Measurements from ENCODE around the gene TMEM271.

Gene TMEM271

GRCh38 chr4:531721-532565 lies 44.2 kb downstream of the TMEM271 start:
- DNase-seq, result no peak

- DNase-seq, result no peak
Measured at GRCh38 chr4:531076-531475, 45.0 kb downstream of the TMEM271 start.

GRCh38 chr4:530017-530781 lies 45.9 kb downstream of the TMEM271 start:
- no peak for DNase-seq

- no peak for DNase-seq
Measured at GRCh38 chr4:529563-529962, 46.5 kb downstream of the TMEM271 start.

GRCh38 chr4:528835-529234 lies 47.3 kb downstream of the TMEM271 start:
- no peak for DNase-seq

GRCh38 chr4:528296-528695 lies 47.8 kb downstream of the TMEM271 start:
- no peak for DNase-seq

GRCh38 chr4:526971-527460 lies 49.1 kb downstream of the TMEM271 start:
- no peak for DNase-seq

- DNase-seq, result no peak
Measured at GRCh38 chr4:526189-526909, 49.7 kb downstream of the TMEM271 start.

GRCh38 chr4:525660-526059 lies 50.4 kb downstream of the TMEM271 start:
- DNase-seq, result no peak

- DNase-seq, result no peak
Measured at GRCh38 chr4:524196-524595, 51.9 kb downstream of the TMEM271 start.
